Sciatic nerve (tissue), 2 donors: ENCODE data around the gene CPLX4. TPM values are rescaled to one million over a fixed set of nuclear protein-coding genes. Genes with fewer than 3 reads are reported as not detected.
"Not testable (repeated sequence)": the region's sequence is repeated elsewhere in the genome, so short reads cannot be mapped to it uniquely, and the experiment has no call there.

ENCODE experiments used
- ATAC-seq: fragments of 200-7000 bp; cut with Tn5 transposase; one replicate; pipeline ENCODE4 v1.9.1; 2020; ENCODE audit warnings: mild to moderate bottlenecking, moderate library complexity
- DNase-seq: peaks from one replicate; pipeline ENCODE4 v3.0.0-alpha.2; 2020; ENCODE audit warnings: low spot score
- intact Hi-C: fragments of 100-400 bp; cut with DNase I; formaldehyde crosslinking; loops from one replicate; pipeline ENCODE4 v1.14.2; 2022
- total RNA-seq: library from RNA; stranded (reverse); fragmentation: NEBNext Ultra II Directional; extraction: Animal tissue kit (Norgen Biotek cat#: 25700); gene quantifications from one replicate; pipeline ENCODE4 v1.2.1, GENCODE V29; 2021
- donor health status: DM: no; HTN: no; CAD: no.
- donor health status: DM: no; HTN: no; CAD: no.

Gene CPLX4
- total RNA-seq, 1 donor from 2014 or later, result not detected

DNA sequence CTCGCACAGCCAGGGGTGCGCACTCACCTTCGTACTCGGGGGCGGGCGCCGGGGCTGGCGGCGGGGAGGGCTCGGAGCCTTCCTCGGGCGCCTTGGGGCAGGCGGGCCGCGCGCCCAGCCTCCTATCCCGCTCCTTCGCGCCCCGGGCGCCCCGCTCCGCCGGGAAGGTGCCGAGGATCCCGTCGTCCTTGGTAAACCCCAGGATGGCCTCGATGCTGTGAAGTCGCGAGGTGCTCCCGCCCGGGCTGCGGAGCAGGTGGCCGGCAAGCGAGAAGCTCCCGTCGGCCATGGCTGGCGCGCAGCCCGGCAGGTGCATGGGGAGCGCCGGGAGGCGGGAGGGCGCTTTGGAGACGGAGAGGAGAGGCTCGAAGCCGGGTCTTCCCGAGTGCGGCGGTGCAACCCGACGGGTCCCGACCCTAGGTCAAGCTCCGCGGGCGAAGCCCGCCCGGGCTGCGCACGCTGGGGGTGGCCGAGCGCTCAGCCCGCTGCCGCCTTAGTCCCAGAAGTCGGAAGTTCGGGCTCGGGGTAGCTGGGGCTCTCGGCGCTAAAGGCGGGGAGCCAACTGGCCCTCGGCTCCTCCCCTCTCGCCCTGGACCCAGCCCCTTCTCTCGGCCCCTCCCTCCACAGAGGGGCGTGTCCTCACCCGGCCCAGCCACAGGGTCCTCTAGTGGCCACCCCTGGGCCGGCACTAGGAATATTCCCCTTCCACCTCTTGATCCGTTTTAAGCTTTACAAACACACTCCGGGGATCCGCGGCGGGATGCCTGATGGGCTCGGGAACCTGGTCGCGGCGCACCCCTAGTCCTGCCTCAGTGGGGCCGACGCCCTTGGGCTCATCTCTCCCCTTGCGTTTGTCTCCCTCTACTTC is 45.3 kb downstream of the CPLX4 start, which contains the start of gene RAX:
Gene RAX, minus strand, starts transcription at position 564 of the 868 bp plus-strand sequence. Its CDS starts 248 bp downstream, at position 316.
- DNase-seq, result no peak
- ATAC-seq, result no peak
- intact Hi-C loops, result no loop called here

DNA sequence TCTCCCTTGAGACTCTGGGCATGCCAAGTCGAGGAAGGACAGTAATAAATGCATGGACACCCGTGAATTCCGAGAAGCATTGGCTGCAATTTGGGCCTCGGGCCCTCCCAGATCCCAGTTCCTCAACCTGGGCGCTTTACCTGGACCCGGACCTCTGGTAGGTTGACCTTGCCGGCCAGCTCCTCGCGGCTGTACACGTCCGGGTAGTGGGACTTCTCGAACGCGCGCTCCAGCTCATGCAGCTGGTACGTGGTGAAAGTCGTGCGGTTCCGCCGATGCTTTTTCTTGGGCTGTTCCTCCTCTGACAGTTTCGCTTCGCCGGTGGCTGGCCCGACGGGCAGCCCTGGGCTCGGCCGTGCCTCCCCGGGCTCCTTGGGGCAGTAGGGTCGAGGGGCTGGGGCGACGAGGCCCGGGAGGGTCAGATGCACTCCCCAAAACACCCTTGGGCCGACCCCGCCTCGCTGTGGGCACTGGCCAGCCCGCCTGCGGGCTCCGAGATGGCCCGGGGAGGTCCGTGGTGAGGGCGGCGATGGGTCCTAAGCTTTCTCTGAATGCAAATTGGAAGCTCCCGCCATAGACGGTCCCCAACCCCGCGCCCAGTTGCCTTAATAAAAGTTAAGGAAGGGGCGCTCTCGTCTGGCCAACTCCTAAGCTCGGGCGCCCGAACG is 46.1 kb downstream of the CPLX4 start:
- no peak for DNase-seq
- intact Hi-C loops, result no loop called here

DNA sequence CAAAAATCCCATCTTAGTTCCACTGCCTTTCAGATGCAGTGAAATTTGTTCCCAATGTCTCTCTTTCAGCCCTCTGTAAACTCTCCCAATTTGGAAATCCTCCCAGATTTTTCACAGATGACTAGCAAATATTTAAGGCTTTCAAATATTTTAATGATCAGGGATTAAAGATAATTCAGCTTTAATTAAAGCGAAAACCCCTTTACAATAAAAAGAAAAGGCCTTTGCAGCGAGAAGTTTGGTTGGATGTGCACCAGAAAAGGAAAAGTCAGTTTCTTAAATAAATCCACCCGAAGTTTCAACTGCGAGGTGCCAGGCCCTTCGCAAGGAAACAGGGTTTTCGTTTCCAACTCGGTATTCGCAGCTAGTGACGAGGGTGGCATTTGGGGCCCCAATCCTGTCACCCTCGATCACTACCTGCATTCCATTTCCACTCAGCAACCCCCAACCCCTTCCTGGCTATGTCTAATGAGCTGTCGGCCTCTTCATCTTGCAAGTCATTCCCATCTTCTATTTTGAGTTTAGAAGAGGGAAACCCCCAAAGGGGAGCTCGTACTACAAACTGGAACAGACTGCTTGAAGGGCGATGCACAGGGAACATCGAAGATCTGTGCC is 46.7 kb downstream of the CPLX4 start:
- DNase-seq (no peak), ATAC-seq (no peak)
- intact Hi-C loops, result no loop called here

More for the DNA sequence above, 46.1 kb downstream of the CPLX4 start:
- ATAC-seq, result no peak

DNA sequence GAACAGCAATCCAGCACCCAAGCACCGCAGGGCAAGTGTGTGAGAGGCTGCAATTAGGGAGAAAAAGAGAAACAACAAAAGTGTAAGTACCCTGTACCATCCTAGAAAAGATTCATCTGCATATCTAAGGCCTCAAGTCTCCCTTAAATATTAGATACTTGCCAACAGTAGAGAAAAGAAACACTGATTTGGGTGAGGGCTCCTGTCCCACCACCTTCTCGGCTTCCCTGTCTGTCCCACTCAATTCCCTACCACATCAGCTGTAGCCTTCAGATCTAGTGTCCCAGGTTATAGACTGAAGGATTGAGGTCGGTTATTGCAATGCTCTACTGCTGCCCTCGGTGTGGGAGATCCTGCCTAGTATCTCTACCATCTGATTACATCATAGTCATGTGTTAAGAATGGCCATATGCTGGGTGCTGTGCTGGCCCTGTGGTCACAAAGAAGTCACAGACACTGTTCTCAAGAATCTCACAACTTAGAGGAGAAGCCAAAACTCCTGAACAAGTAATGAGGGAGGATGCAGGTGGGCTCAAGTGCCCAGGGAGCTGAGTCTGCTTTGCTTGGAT is 47.7 kb downstream of the CPLX4 start:
- ATAC-seq (no peak), DNase-seq (no peak)
- intact Hi-C loops, result no loop called here

DNA sequence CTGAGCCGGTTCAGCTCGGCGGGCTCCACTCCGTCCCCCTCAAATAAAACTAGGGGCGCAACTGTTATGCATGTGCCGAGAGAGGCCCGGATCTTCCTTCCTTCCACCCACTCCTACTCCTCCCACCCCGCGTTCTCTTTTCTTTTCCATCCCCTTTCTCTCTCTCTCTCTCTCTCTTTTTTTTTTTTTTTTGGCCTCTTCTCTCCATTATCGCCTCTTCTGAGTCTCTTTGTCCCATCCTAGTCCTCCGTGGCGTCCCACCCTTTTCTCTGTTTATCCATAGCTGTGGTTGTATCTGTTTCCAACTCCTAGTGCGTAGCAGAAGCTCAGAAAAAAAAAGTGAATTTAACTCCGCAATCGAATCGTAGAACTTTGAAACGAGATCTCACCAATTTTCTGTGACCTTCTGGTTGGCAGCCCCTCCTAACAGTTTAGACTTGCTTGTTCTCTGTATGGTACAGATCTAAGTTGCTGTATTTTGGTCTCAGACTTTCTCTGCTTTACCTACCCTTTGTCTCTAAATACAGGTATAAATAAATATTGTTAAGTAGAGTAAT is 48.8 kb downstream of the CPLX4 start:
- DNase-seq (no peak), ATAC-seq (no peak)
- intact Hi-C loops, result no loop called here

DNA sequence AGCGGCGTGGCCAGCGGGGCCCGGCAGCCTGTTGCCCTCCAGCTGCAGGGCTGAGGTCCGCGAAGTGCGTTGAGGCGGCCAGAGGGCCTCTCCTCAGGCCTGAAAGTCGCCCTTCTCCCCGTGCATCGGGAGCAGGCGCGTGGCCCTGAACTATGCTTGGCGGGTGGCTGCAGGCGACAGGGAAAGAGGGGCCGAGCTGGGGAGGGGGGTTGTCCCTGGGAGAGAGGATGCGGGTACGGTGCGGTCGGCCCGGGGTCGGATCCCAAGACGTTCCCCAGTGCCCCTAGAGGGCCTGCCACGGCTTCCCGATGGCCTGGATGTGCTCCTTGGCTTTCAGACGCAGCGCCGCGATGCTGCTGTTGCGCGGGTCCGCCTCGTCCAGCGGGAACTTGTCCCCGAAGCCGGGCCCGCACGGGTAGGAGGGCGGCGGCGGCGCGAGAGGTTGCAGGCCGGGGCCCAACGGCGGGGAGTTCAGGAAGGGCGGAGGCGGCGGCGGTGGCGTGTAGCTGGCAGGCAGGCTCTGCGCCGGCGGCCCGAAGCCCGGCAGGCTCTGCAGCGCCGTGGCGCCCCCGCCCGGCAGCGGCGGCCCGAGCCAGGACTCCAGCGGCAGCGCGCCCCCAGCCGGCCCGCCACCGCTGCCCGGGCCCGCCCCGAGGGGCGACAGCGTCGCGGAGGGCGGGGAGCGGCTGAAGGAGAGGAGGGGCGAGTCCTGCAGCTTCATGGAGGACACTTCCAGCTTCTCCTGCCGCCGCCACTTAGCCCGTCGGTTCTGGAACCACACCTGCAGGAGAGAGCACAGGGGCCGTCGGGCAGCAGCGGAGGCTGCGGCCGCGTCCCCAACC is 49.5 kb downstream of the CPLX4 start:
- intact Hi-C loops, result no loop called here
- ATAC-seq, result no peak
- no peak for DNase-seq

DNA sequence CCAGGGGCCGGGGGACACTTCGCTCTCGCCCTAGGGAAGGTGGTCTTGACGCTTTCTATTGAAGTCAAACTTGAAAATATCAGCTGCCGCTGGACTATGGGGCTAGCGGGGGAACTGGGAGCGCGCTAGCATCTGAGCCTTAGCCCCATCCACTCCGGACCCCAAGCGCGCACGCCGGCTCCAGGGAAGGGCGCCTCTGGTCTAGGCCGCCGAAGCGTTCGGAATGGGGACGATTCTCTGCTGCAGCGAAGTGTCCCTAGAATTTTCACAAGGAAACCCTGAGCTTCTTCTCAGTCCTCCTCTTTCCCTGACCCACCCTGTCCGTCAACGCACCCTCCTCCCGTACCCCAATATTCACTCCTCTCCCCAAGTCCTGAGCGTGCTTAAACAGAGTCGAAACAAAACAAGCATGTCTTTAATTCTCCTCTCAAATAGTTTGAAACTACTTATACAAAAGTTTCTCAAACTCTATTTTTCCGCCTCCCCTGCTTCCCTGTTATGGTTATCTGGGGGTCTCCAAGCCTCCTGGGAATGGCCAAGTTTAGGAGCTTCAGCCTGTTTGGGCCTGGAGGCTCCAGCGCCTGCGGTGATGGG is 50.2 kb downstream of the CPLX4 start:
- ATAC-seq (no peak), DNase-seq (no peak)
- intact Hi-C loops, result no loop called here

DNA sequence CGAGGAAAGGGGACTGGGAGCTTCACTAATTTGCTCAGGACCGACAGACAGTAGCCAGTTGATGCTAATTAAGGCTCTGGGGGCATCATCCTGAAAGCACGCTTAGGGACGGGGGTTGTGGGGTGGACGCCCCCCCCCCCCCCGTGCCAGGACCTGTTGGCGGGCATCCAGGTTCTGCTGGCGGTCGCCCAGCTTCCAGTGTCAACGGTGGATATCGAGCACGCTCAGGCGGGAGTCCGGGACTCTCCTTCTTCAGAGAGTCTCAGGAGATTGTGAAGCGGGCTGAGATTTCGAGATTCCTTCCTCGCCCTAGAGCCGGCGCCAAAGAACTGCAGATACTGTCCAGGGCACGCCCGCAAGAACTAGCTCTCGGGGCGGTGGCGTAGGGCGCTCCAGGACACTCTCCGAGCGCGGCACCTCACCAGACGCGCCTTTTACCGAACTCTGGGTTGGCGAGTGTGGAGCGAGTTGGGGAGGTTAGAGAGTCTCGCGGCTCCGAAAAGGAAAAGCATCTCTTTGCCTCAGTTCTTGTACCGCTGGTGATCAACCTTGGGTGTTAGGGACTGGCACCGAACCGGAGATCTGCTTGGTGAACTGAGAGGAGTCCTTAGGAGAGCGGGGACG is 50.8 kb downstream of the CPLX4 start:
- ATAC-seq, result no peak
- intact Hi-C loops, result no loop called here
- no peak for DNase-seq

DNA sequence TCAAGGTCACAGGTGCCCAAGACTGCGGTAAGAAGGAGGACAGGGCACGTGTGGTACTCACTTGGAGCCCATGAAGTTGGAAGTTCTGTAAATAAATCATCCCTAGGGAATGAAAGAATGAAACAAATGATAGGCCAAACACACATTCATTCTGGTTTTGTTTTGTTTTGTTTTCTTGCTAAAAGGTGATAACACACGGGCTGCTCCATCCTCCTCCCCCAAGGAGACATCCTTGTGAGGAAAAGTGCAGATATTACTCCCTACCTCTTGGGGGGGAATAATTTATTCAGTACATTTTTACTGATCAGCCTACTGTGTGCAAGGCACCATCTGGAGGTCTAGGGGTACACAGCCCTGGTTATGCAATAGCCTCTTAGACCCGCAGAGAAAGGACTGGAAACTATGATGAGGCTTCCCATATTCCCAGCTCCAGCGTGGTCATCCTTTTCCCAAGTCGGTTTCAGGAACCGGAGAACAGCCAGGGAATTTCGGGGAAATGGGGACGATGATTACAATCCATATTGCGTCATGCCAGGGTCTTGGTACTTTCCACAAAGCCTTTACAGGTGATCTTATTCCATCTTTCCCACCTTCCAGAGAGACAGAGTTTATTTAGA is 51.5 kb downstream of the CPLX4 start:
- intact Hi-C loops, result no loop called here
- ATAC-seq, result no peak
- no peak for DNase-seq

DNA sequence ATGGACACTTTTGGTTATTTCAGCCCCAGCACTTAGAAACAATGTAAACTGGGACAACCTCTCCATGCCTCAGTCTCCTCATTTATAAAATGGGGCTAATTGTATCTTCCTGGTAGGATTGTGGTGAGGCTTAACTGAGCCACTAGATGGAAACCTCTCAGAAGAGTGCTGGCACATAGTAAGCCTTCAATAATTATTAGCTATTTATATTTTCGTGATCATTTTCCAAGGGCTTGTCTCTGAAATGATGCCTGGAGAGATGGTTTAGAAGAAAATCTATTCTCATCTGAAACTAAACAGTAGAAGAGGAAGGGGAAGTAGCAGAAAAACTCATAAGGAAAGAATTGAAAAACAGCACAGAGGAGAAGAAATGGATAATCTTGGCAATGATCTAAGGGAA is 52.0 kb downstream of the CPLX4 start:
- DNase-seq, result no peak
- ATAC-seq, result no peak
- intact Hi-C loops, result no loop called here

DNA sequence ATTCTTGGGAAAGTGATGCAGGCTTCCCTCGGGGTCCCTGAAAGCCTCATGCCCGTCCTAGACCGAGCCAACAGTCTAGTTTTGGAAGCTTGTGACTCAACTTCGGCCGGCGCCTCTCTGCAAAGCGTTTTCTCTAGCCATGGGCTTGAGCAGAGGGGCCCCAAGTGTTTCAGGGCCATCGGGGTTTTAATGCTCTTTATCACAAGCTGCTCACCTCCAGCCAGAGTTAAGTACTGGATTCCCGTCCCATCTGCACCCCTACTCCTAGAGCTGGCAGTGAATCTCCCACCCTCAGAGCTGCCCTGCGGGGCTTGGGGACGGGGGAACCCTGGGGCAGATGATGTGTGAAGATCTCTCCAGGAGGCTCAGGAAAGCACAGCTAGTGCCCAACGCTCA is 52.5 kb downstream of the CPLX4 start:
- ATAC-seq, result no peak
- no peak for DNase-seq
- intact Hi-C loops, result no loop called here

DNA sequence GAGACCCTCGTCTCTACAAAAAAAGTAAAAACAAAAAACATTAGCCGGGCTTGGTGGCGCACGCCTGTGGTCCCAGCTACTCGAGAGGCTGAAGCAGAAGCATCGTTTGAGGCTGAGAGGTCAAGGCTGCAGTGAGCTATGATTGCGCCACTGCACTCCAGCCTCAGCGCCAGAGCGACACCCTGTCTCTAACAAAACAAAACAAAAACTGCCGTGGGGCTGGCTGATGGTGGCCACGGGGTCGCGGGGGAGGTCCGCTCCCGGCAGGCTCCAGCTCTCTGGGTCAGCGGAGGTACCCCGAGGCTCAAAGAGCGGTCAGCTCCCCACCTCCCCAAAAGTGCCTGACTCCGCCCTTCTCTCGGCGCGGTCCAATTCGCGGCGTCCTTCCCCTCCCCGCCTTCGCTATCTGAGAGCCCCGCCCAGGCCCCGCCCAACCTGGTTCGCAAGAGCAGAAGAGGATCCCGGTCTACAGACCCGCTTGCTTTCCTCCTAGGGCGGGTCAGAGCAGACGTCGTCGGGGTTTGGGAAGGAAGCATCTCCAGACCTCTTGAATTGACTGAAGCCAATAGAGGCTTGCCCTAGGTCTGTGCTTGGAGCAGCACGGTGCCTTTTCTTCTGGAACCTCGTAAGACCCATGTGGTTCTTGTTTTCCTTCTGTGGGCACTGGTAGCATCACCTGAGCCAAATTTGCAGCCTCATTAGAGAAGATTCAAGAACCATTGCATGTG is 53.0 kb downstream of the CPLX4 start:
- DNase-seq (no peak), ATAC-seq (no peak)
- intact Hi-C loops, result no loop called here

DNA sequence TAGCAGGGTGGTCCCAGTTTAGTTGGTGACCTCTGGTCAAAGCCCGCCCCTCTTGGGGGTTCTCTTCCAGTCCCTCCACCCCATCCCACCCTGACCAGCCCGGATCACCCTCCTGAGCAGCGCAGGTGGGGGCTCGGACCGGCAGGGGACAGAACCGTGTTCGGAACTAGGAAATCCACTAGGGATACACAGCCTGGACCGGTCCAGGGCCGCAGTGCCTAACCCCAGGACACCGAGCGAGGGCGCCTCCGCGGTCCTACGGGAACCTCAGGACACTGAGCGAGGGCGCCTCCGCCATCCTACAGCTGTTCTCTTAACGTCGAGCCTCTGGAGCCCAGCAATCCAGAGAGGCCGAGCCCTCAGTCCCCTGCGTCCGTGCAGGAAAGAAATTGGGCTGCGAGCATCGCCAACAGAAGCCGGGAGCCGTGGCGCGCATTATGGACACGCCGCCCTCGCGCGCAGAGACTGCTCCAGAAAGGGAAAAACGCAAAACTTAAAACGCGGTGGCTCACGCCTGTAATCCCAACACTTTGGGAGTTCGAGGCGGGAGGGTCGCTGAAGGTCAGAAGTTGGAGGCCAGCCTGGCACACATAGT is 53.7 kb downstream of the CPLX4 start:
- DNase-seq (no peak), ATAC-seq (peak; percentile 15)
- intact Hi-C loops, result no loop called here

DNA sequence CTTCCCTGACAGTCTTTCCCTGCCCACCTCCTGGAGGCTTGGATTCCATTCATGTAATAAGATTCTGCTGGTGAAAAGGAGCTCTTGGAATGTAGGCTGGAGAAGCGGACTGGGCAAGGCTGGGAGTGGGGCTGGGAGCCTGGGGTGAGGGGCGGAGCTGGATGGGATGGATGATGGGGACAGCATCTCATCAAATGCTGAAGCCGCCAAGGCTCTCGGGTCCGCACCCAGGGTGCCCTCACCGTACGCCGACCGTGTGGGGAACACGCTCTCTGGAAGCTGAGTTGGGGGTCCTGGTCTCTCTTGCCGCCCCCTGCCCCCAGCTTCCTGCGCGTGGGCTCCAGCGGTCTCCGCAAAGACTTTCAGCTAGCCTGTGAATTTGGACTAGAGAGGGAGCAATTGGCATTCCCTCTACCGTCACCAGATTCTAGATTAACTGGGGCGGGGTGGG is 54.3 kb downstream of the CPLX4 start:
- no peak for DNase-seq
- intact Hi-C loops, result no loop called here
- no peak for ATAC-seq

DNA sequence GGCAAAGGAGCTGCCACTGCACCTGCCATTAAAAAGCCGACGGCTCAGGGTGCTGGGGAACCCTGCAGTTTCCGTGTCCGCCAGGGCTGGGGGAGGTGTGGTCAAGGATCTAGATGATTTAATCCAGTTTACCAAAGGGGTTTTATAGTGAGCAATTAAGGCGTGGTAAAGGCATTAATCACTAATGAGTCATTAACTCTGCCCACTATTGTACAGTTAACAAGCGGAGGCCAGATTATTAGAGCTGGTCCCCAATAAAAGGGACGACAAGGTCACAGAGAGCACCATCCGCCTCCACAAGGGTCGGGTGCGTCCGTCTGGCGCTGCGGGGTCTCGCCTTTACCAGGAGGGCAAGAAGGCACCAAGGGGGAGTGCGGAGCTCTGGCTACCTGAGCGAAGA is 54.8 kb downstream of the CPLX4 start:
- no peak for ATAC-seq
- intact Hi-C loops, result no loop called here
- no peak for DNase-seq

DNA sequence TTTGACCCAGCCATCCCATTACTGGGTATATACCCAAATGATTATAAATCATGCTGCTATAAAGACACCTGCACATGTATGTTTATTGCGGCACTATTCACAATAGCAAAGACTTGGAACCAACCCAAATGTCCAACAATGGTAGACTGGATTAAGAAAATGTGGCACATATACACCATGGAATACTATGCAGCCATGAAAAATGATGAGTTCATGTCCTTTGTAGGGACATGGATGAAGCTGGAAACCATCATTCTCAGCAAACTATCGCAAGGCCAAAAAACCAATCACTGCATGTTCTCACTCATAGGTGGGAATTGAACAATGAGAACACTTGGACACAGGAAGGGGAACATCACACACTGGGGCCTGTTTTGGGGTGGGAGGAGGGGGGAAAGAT is 56.2 kb downstream of the CPLX4 start:
- DNase-seq, ATAC-seq, intact Hi-C loops: not testable (repeated sequence)
